Measurements from ENCODE around the gene LY6G5B.

GRCh38 chr6:31676322-31676903 lies 6.6 kb downstream of the LY6G5B start:
- no peak for TF ChIP-seq POLR2AphosphoS5 (IDR thresholded peaks at IDR 0.05; ENCODE audit: borderline replicate concordance, low read depth, low read length)
- no peak for TF ChIP-seq EZH2 (IDR thresholded peaks at IDR 0.05)
- no peak for TF ChIP-seq FOXP2 (optimal IDR thresholded peaks at IDR 0.05; ENCODE audit: control extremely low read depth, extremely low read length, insufficient read depth)

All from SK-N-MC (cell line).